BE2C (cell line): ENCODE measurements around the gene WNT7A.
"Not testable (repeated sequence)": the region's sequence is repeated elsewhere in the genome, so short reads cannot be mapped to it uniquely, and the experiment has no call there.

Experiments
- DNase-seq: peaks from one replicate; pipeline ENCODE4 v3.0.0-alpha.2; 2020
- H3K27me3 ChIP-seq: fragments of 250-450 bp; sonication (Bioruptor Pico); 2 replicates; pipeline ENCODE4 v1.5.1; 2020; ENCODE audit warnings: mild to moderate bottlenecking
- H3K36me3 ChIP-seq: fragments of 250-450 bp; sonication (Bioruptor Pico); 2 replicates; pipeline ENCODE4 v1.5.1; 2020; ENCODE audit warnings: mild to moderate bottlenecking
- H3K4me1 ChIP-seq: fragments of 250-450 bp; sonication (Bioruptor Pico); 2 replicates; pipeline ENCODE4 v1.5.1; 2020
- H3K4me3 ChIP-seq: 2 replicates; pipeline ENCODE4 v1.5.1; 2011; ENCODE audit warnings: low read depth, low read length
- H3K9me3 ChIP-seq: fragments of 250-450 bp; sonication (Bioruptor Pico); 2 replicates; pipeline ENCODE4 v1.5.1; 2020
- TF ChIP-seq, protein P1 (sequence below): IDR thresholded peaks from 2 replicates; pipeline ENCODE4 v1.5.1; 2012; ENCODE audit warnings: mild to moderate bottlenecking, low read depth, low read length

The WNT7A gene

DNA sequence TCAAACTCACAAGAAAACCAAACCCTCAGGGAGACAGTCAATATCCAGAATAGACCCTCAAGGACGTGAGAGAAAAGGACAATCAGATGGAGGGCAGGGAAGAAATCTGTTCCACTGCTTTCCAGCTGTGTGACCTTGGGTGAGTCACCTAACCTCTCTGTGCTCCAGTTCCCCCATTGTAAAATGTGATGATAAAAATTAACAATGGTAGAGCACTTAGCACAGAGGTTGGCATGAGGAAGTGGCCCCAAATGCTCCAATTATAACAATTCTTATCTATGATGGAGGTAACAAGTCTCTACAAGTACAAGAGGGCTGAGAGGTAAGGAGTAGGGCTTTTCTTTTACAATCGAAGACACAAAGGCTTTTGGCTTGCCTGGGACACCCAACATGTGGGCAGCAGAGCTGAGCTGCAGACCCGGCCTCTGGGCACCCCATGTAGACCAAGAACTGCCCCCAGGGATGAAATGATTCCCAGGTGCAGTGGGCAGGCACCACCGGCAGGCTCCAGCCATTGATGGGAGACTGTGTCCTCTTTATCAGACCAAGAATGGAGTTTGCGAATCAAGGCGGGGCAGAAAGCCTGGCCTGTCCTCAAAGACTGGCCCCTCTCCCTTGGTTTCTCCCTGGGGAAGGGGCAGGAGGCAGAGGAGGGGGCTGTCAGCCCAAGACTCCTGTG is 22.0 kb downstream of the WNT7A start:
- Histone ChIP-seq H3K9me3 (no peaks in the 10 kb centered on the region), H3K27me3 (no peaks in the 10 kb centered on the region), H3K36me3 (no peaks in the 10 kb centered on the region), H3K4me3 (no peak overlapping the region), H3K4me1 (no peaks in the 10 kb centered on the region)
- no peak for DNase-seq
- TF ChIP-seq, protein P1, sequence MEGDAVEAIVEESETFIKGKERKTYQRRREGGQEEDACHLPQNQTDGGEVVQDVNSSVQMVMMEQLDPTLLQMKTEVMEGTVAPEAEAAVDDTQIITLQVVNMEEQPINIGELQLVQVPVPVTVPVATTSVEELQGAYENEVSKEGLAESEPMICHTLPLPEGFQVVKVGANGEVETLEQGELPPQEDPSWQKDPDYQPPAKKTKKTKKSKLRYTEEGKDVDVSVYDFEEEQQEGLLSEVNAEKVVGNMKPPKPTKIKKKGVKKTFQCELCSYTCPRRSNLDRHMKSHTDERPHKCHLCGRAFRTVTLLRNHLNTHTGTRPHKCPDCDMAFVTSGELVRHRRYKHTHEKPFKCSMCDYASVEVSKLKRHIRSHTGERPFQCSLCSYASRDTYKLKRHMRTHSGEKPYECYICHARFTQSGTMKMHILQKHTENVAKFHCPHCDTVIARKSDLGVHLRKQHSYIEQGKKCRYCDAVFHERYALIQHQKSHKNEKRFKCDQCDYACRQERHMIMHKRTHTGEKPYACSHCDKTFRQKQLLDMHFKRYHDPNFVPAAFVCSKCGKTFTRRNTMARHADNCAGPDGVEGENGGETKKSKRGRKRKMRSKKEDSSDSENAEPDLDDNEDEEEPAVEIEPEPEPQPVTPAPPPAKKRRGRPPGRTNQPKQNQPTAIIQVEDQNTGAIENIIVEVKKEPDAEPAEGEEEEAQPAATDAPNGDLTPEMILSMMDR, result no peak

- H3K36me3 ChIP-seq, H3K4me1 ChIP-seq, H3K9me3 ChIP-seq, H3K4me3 ChIP-seq, H3K27me3 ChIP-seq, DNase-seq: not testable (repeated sequence)
Observed at GRCh38 chr3:13856628-13857027, 23.2 kb downstream of the WNT7A start.

- H3K4me3 ChIP-seq, result no peak overlapping the region
- no peaks in the 10 kb centered on the region for H3K36me3 ChIP-seq
- TF ChIP-seq, protein P1, result no peak
- H3K4me1 ChIP-seq, result no peaks in the 10 kb centered on the region
- DNase-seq, result no peak
- no peaks in the 10 kb centered on the region for H3K27me3 ChIP-seq
- no peaks in the 10 kb centered on the region for H3K9me3 ChIP-seq
Observed at GRCh38 chr3:13856006-13856405, 23.9 kb downstream of the WNT7A start.

- Histone ChIP-seq H3K27me3 (no peaks in the 10 kb centered on the region), H3K4me1 (no peaks in the 10 kb centered on the region)
Observed at GRCh38 chr3:13854492-13854891, 25.4 kb downstream of the WNT7A start.

GRCh38 chr3:13853978-13854296 is 25.9 kb downstream of the WNT7A start:
- no peaks in the 10 kb centered on the region for H3K27me3 ChIP-seq
- TF ChIP-seq, protein P1, result no peak
- no peaks in the 10 kb centered on the region for H3K36me3 ChIP-seq
- H3K9me3 ChIP-seq, result no peaks in the 10 kb centered on the region
- no peak overlapping the region for H3K4me3 ChIP-seq
- DNase-seq, result no peak
- no peaks in the 10 kb centered on the region for H3K4me1 ChIP-seq

More at GRCh38 chr3:13854492-13854891, 25.4 kb downstream of the WNT7A start:
- H3K4me3 ChIP-seq, result no peak overlapping the region
- H3K36me3 ChIP-seq, result no peaks in the 10 kb centered on the region
- H3K9me3 ChIP-seq, result no peaks in the 10 kb centered on the region
- TF ChIP-seq, protein P1, result no peak
- DNase-seq, result no peak

DNA sequence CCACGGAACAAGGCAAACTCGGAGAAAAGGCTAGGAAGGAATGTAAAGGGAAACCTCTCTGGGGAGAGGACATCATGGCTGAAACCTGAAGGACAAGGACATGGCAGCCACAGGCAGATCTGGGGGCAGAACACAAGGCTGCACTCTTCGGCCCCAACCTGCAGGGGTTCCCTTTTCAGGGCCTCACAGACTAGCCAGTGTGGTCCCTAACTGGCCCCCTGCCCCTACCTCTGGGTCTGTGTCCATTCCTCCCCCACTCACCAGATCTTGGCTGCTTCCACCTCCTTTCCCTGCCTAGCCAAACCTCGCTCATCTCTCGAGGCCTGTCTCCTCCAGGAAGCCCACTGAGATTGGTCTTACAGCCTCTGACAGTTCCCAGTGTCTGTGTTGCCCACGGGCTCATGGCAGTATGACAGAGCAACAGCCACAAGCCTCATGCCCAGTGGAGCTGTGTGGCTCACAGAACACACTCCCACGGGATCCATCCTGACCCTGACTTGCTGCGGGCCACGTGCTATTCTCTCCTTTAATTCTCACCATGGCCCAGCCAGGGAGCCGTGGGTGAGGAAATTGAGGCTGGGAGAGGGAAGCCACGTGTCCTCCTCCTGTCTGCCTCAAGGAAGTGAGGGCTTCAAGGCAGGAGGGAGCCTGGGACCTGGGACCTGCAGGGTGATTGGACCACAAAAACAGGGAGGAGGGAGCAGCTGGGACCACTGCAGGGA is 26.5 kb downstream of the WNT7A start:
- no peaks in the 10 kb centered on the region for H3K4me1 ChIP-seq
- DNase-seq, result no peak
- TF ChIP-seq, protein P1, result no peak
- no peak overlapping the region for H3K4me3 ChIP-seq
- no peaks in the 10 kb centered on the region for H3K27me3 ChIP-seq
- H3K9me3 ChIP-seq, result no peaks in the 10 kb centered on the region
- H3K36me3 ChIP-seq, result no peaks in the 10 kb centered on the region
